GM12878 (cell line): ENCODE results near the gene GRIK4. TPM values are rescaled to one million over a fixed set of nuclear protein-coding genes. Genes with fewer than 3 reads are reported as not detected.

Source experiments
- ATAC-seq: fragments of 200-7000 bp; cut with Tn5 transposase; 3 replicates; pipeline ENCODE4 v1.9.1; 2020; ENCODE audit warnings: mild to moderate bottlenecking, moderate library complexity
- BruUV-seq: library from RNA; stranded (reverse); fragments of 400-500 nt; replicated peaks from 2 replicates; lab custom pipeline; 2021; lab: Mats Ljungman, UMichigan
- CTCF ChIA-PET: fragments of 300-600 bp; sonication (Branson Sonifier 250); formaldehyde crosslinking; extraction: SDS; loops from one replicate; lab custom pipeline; 2021; ENCODE audit warnings: inconsistent platforms; lab: Yijun Ruan, JAX
- POLR2A ChIA-PET: fragments of 350-600 bp; formaldehyde crosslinking; extraction: SDS; loops from one replicate; lab custom pipeline; 2021; ENCODE audit warnings: inconsistent platforms; lab: Charles Lee
- RAD21 ChIA-PET: fragments of 300-600 bp; sonication (Branson Sonifier 250); formaldehyde crosslinking; loops from one replicate; lab custom pipeline; 2023; ENCODE audit warnings: antibody characterized with exemption; ENCODE audit not compliant: unreplicated experiment; lab: Charles Lee
- SMC1A ChIA-PET: fragments of 300-600 bp; sonication (Branson Sonifier 250); formaldehyde crosslinking; loops from one replicate; lab custom pipeline; 2023; ENCODE audit not compliant: unreplicated experiment, uncharacterized antibody; lab: Charles Lee
- DNase-seq: peaks from one replicate; pipeline ENCODE4 v3.0.0-alpha.2; 2011; ENCODE audit warnings: low read depth, low spot score
- FAIRE-seq: peaks from 3 replicates; lab custom pipeline; 2011; peaks lifted over from hg19 to GRCh38; lab: Jason Lieb, UNC
- H2AFZ ChIP-seq: 2 replicates; pipeline ENCODE4 v1.6.0; 2011; ENCODE audit warnings: low read depth, low read length, control low read depth; ENCODE audit not compliant: control insufficient read depth
- H3K27ac ChIP-seq: 2 replicates; pipeline ENCODE4 v1.5.1; 2011; ENCODE audit warnings: control low read depth; ENCODE audit not compliant: control insufficient read depth, insufficient read depth
- H3K27me3 ChIP-seq, 2 experiments: replicated peaks in 1 of 2; 2 replicates each; pipeline versions ENCODE4 v1.6.0 to v1.6.1; 2011; ENCODE audit warnings: low read length in 1 of 2; ENCODE audit not compliant: control insufficient read depth in 2 of 2, insufficient read depth in 2 of 2
- H3K36me3 ChIP-seq, 2 experiments: 2 replicates each; pipeline ENCODE4 v1.5.1; 2011; ENCODE audit warnings: low read length in 1 of 2; ENCODE audit not compliant: control insufficient read depth in 2 of 2, insufficient read depth in 2 of 2
- H3K4me1 ChIP-seq: 2 replicates; pipeline ENCODE4 v1.6.1; 2011; ENCODE audit warnings: mild to moderate bottlenecking, low read length, moderate library complexity, mixed read lengths; ENCODE audit not compliant: control insufficient read depth, insufficient read depth
- H3K4me2 ChIP-seq: 2 replicates; pipeline ENCODE4 v1.6.0; 2011; ENCODE audit warnings: control low read depth; ENCODE audit not compliant: control insufficient read depth, insufficient read depth
- H3K4me3 ChIP-seq: fragments of 200-600 bp; sonication (generic); 2 replicates; pipeline ENCODE4 v1.5.1; 2016
- H3K79me2 ChIP-seq: 2 replicates; pipeline ENCODE4 v1.6.0; 2011; ENCODE audit warnings: low read length; ENCODE audit not compliant: control insufficient read depth, insufficient read depth
- H3K9ac ChIP-seq: 2 replicates; pipeline ENCODE4 v1.8.0; 2011; ENCODE audit warnings: low read length, control low read depth, mixed read lengths; ENCODE audit not compliant: control insufficient read depth, insufficient read depth
- H3K9me3 ChIP-seq: replicated peaks from 3 replicates; pipeline ENCODE4 v1.5.1; 2011; ENCODE audit warnings: mild to moderate bottlenecking, low read length; ENCODE audit not compliant: control insufficient read depth, insufficient read depth
- H4K20me1 ChIP-seq: 2 replicates; pipeline ENCODE4 v1.6.0; 2011; ENCODE audit not compliant: control insufficient read depth, insufficient read depth
- ATF3 ChIP-seq: IDR thresholded peaks from 2 replicates; pipeline ENCODE4 v1.6.1; 2011; ENCODE audit warnings: low read depth, mild to moderate bottlenecking, low read length, moderate library complexity, borderline replicate concordance; ENCODE audit errors: extremely low read depth
- BCL3 ChIP-seq: IDR thresholded peaks from 2 replicates; pipeline ENCODE4 v1.6.1; 2011; ENCODE audit warnings: borderline replicate concordance, low read depth, mild to moderate bottlenecking, moderate library complexity, low read length; ENCODE audit not compliant: insufficient read depth, poor library complexity, severe bottlenecking
- BHLHE40 ChIP-seq, 2 experiments: fragments of 450-650 bp in 1 of 2; IDR thresholded peaks; 2 replicates each; pipeline ENCODE4 v1.6.1; 2011 to 2017; ENCODE audit warnings: low read depth in 2 of 2, borderline replicate concordance in 1 of 2, improper control_type of control experiment in 1 of 2, low read length in 1 of 2, mild to moderate bottlenecking in 1 of 2
- CHD4 ChIP-seq: fragments of 200-600 bp; sonication (generic); IDR thresholded peaks from 2 replicates; pipeline ENCODE4 v1.6.1; 2016; ENCODE audit warnings: mild to moderate bottlenecking
- E2F4 ChIP-seq: IDR thresholded peaks from 2 replicates; pipeline ENCODE4 v1.6.1; 2012; ENCODE audit warnings: low read depth, low read length, improper control_type of control experiment
- EED ChIP-seq: sonication (generic); IDR thresholded peaks from 2 replicates; pipeline ENCODE4 v1.6.1; 2016; ENCODE audit warnings: antibody characterized with exemption, low read depth
- EZH2 ChIP-seq: IDR thresholded peaks from 2 replicates; pipeline ENCODE4 v1.6.1; 2012; ENCODE audit warnings: low read depth, mild to moderate bottlenecking, control low read depth, inconsistent platforms, low read length, borderline replicate concordance; ENCODE audit not compliant: control insufficient read depth
- MLLT1 ChIP-seq: fragments of 450-650 bp; IDR thresholded peaks from 2 replicates; pipeline ENCODE4 v1.6.1; 2016; ENCODE audit warnings: mild to moderate bottlenecking
- MYC ChIP-seq: IDR thresholded peaks from 2 replicates; pipeline ENCODE4 v1.6.1; 2011; ENCODE audit warnings: mild to moderate bottlenecking, low read length, moderate library complexity, inconsistent platforms; ENCODE audit not compliant: insufficient read depth, insufficient replicate concordance, insufficient read length, severe bottlenecking
- NR2C1 ChIP-seq: fragments of 450-650 bp; IDR thresholded peaks from 2 replicates; pipeline ENCODE4 v1.6.1; 2017; ENCODE audit warnings: antibody characterized with exemption, mild to moderate bottlenecking, moderate library complexity
- PAX8 ChIP-seq: fragments of 450-650 bp; IDR thresholded peaks from 2 replicates; pipeline ENCODE4 v1.6.1; 2017; ENCODE audit warnings: mild to moderate bottlenecking, moderate library complexity
- RB1 ChIP-seq: fragments of 450-650 bp; formaldehyde crosslinking; IDR thresholded peaks from 2 replicates; pipeline ENCODE4 v1.6.1; 2017; ENCODE audit warnings: mild to moderate bottlenecking, borderline replicate concordance
- STAT1 ChIP-seq: fragments of 450-650 bp; conservative IDR thresholded peaks from 2 replicates; pipeline ENCODE4 v1.6.1; 2014; ENCODE audit warnings: antibody characterized with exemption, mild to moderate bottlenecking
- SUZ12 ChIP-seq: fragments of 200-600 bp; sonication (generic); IDR thresholded peaks from one replicate; pipeline ENCODE4 v1.6.1; 2018; ENCODE audit warnings: antibody characterized with exemption, mild to moderate bottlenecking; ENCODE audit not compliant: unreplicated experiment
- TBL1XR1 ChIP-seq: IDR thresholded peaks from 2 replicates; pipeline ENCODE4 v1.6.1; 2012; ENCODE audit warnings: low read depth, low read length, improper control_type of control experiment
- WGBS: methylation state at CpG from one replicate; pipeline ENCODE4 v1.1.6; 2016; ENCODE audit warnings: low lambda C conversion rate; ENCODE audit not compliant: insufficient replicate concordance, insufficient coverage; ENCODE audit errors: missing lambda C conversion rate; 5-methylcytosine and 5-hydroxymethylcytosine counted together
- in situ Hi-C: fragments of 300-500 bp; cut with MboI; formaldehyde crosslinking; loops from 9 replicates; pipeline ENCODE4 v1.14.3; 2018; ENCODE audit warnings: mixed read lengths
- intact Hi-C: fragments of 100-400 bp; cut with micrococcal nuclease; formaldehyde crosslinking; loops from one replicate; pipeline ENCODE4 v1.14.2; 2022; ENCODE audit not compliant: unreplicated experiment
- polyA plus RNA-seq, 11 experiments: library from polyadenylated mRNA; depleted of rRNA in 4 of 11; unstranded in 6 of 11; stranded (reverse) in 5 of 11; fragments of >200 nt; fragmentation: Nextera tagmentation in 4 of 11; fragmentation: Illumina TruSeq in 1 of 11; extraction: Ambion mirVana in 4 of 11; extraction: Trizol in 1 of 11; gene quantifications; 1 replicate in 1 of 11; 2 replicates in 10 of 11; pipeline versions ENCODE4 v1.2.1 to v1.2.3, GENCODE V29; 2011 to 2016; ENCODE audit warnings: inconsistent platforms in 2 of 11, missing spikeins in 2 of 11, low read depth in 1 of 11
- total RNA-seq, 4 experiments: library from RNA; depleted of rRNA in 3 of 4; stranded (reverse); fragments of >200 nt in 3 of 4; fragmentation: Illumina TruSeq in 1 of 4; extraction: Trizol in 1 of 4; gene quantifications; 2 replicates each; pipeline versions ENCODE4 v1.2.1 to v1.2.3, GENCODE V29; 2013 to 2021

GRIK4 gene
- total and polyA plus RNA-seq, 10 of the 15 experiments (the other 5 are each of a cell fraction or from before 2014, with no cell fraction given): 0.33 to 3.6 (median 0.72) TPM

- TF ChIP-seq E2F4: no peak
- no peak for TF ChIP-seq RB1
- TF ChIP-seq BCL3: no peak
- TF ChIP-seq MLLT1: no peak
- TF ChIP-seq EZH2: no peak
- TF ChIP-seq, all 136 proteins: peak for 0
Measured at GRCh38 chr11:120634706-120635105, 123.2 kb downstream of the GRIK4 start (continued).

- H3K27me3 ChIP-seq: no peaks in the 10 kb centered on the region
- no peak for FAIRE-seq
- peaks cover 10% of the 10 kb centered on the region for H3K4me1 ChIP-seq
- no peaks in the 10 kb centered on the region for H3K9me3 ChIP-seq
- no peak for ATAC-seq
- SMC1A ChIA-PET: interaction anchor here (1.1 to 1.4 kb wide), 4 partner anchors 9 to 47 kb away, joined by 3 to 8 read pairs (median 4); no protein-coding TSS in a partner anchor
- RAD21 ChIA-PET: interaction anchor here (0.6 to 1.6 kb wide), 3 partner anchors 13 to 71 kb away, joined by 3 to 5 read pairs (median 4); no protein-coding TSS in a partner anchor
- intact Hi-C loops: no loop called here
- no peak overlapping the region for H3K27ac ChIP-seq
- H3K36me3 ChIP-seq: no peaks in the 10 kb centered on the region; a peak in 2 of 4 replicates
- H3K4me3 ChIP-seq: no peak overlapping the region
- BruUV-seq: no TSS peak
- no peaks in the 10 kb centered on the region for H3K79me2 ChIP-seq
- 11% methylated on average over 9 of the region's 9 CpGs for WGBS
- 0 out of 2 replicates have a peak, but pooled peaks cover 2% of the 10 kb centered on the region for H4K20me1 ChIP-seq
- H3K4me2 ChIP-seq: no peak overlapping the region
- CTCF ChIA-PET: interaction anchor here (0.6 to 5.3 kb wide), 6 partner anchors 14 to 1111 kb away, joined by 3 to 36 read pairs (median 3); no protein-coding TSS in a partner anchor
- no peak overlapping the region for H2AFZ ChIP-seq
- in situ Hi-C loops: no loop called here
- H3K9ac ChIP-seq: no peak overlapping the region
- POLR2A ChIA-PET: no interaction called here
- DNase-seq: no peak
- TF ChIP-seq EED: no peak
- no peak for TF ChIP-seq ATF3
- TF ChIP-seq NR2C1: no peak
- no peak for TF ChIP-seq BHLHE40 (IDR thresholded peaks at IDR 0.05; ENCODE audit: borderline replicate concordance in 1 of 2, low read depth in 2 of 2, low read length in 1 of 2)
- no peak for TF ChIP-seq MYC
- no peak for TF ChIP-seq STAT1
- no peak for TF ChIP-seq PAX8
- no peak for TF ChIP-seq SUZ12
- no peak for TF ChIP-seq CHD4
- no peak for TF ChIP-seq TBL1XR1
Measured at GRCh38 chr11:120635136-120635810, 123.7 kb downstream of the GRIK4 start.
